HepG2 (cell line): ENCODE results near the gene VEZT.

ENCODE experiments used
- ATF6 ChIP-seq: sonication (generic); formaldehyde crosslinking; conservative IDR thresholded peaks from 2 replicates; pipeline ENCODE4 v1.4.0; 2020; ENCODE audit warnings: missing genetic modification reagents
- BCL3 ChIP-seq: sonication (generic); formaldehyde crosslinking; IDR thresholded peaks from 2 replicates; pipeline ENCODE4 v1.5.1; 2020; ENCODE audit warnings: mild to moderate bottlenecking, missing genetic modification reagents, moderate library complexity
- CEBPZ ChIP-seq: IDR thresholded peaks from 2 replicates; pipeline ENCODE4 v1.6.1; 2012; ENCODE audit warnings: low read length, improper control_type of control experiment
- CTCF ChIP-seq: sonication (generic); formaldehyde crosslinking; IDR thresholded peaks from 2 replicates; pipeline ENCODE4 v1.5.0; 2020; ENCODE audit warnings: mild to moderate bottlenecking, missing genetic modification reagents, moderate library complexity
- FOXJ3 ChIP-seq: sonication (generic); formaldehyde crosslinking; IDR thresholded peaks from 2 replicates; pipeline ENCODE4 v1.4.0; 2020; ENCODE audit warnings: missing genetic modification reagents, mild to moderate bottlenecking, borderline replicate concordance
- MAFK ChIP-seq, 2 experiments: IDR thresholded peaks in 1 of 2; conservative IDR thresholded peaks in 1 of 2; 2 replicates each; pipeline ENCODE4 v1.6.1; 2011; ENCODE audit warnings: improper control_type of control experiment in 2 of 2, low read length in 2 of 2
- MAX ChIP-seq: IDR thresholded peaks from 2 replicates; pipeline ENCODE4 v1.6.1; 2012; ENCODE audit warnings: inconsistent platforms
- SP1 ChIP-seq, 2 experiments: fragments of 450-650 bp in 1 of 2; sonication (generic) in 1 of 2; formaldehyde crosslinking in 1 of 2; IDR thresholded peaks; 2 replicates each; pipeline versions ENCODE4 v1.4.0 to v1.6.1; 2016 to 2020; ENCODE audit warnings: missing genetic modification reagents in 1 of 2
- ZBTB21 ChIP-seq: sonication (generic); formaldehyde crosslinking; IDR thresholded peaks from 2 replicates; pipeline ENCODE4 v1.4.0; 2020; ENCODE audit warnings: missing genetic modification reagents
- ZNF251 ChIP-seq: sonication (generic); formaldehyde crosslinking; IDR thresholded peaks from 2 replicates; pipeline ENCODE4 v1.9.0; 2021; ENCODE audit warnings: mild to moderate bottlenecking, missing genetic modification reagents
- ZNF33B ChIP-seq: sonication (generic); formaldehyde crosslinking; IDR thresholded peaks from 2 replicates; pipeline ENCODE4 v1.5.1; 2020; ENCODE audit warnings: mild to moderate bottlenecking, missing genetic modification reagents
- ZNF616 ChIP-seq: sonication (generic); formaldehyde crosslinking; IDR thresholded peaks from 2 replicates; pipeline ENCODE4 v1.5.0; 2020; ENCODE audit warnings: low read depth, mild to moderate bottlenecking, missing genetic modification reagents
- ZNF766 ChIP-seq: sonication (generic); formaldehyde crosslinking; IDR thresholded peaks from 2 replicates; pipeline ENCODE4 v1.5.0; 2020; ENCODE audit warnings: missing genetic modification reagents, borderline replicate concordance

GRCh38 chr12:95283371-95283770 lies 65.8 kb downstream of the VEZT start:
- TF ChIP-seq MAFK (conservative IDR thresholded peaks at IDR 0.05 in 1 of 2, IDR thresholded peaks at IDR 0.05 in 1 of 2; ENCODE audit: low read length in 2 of 2) (peak; percentile 10 to 55; a peak in 2 of 4 replicates), FOXJ3 (CRISPR knock-in tag) (no peak), ZNF616 (CRISPR knock-in tag) (no peak), CTCF (no peak), SP1 (IDR thresholded peaks at IDR 0.05) (no peak), SP1 (CRISPR knock-in tag; IDR thresholded peaks at IDR 0.05) (no peak), ZNF766 (no peak), ZNF251 (CRISPR knock-in tag) (no peak), ZNF33B (no peak), MAX (no peak), ATF6 (no peak), BCL3 (CRISPR knock-in tag) (no peak), CEBPZ (no peak), ZBTB21 (CRISPR knock-in tag) (no peak)
